Measurements from ENCODE around the gene ANO6.
"Not testable (repeated sequence)": the region's sequence is repeated elsewhere in the genome, so short reads cannot be mapped to it uniquely, and the experiment has no call there.

Gene ANO6, protein sequence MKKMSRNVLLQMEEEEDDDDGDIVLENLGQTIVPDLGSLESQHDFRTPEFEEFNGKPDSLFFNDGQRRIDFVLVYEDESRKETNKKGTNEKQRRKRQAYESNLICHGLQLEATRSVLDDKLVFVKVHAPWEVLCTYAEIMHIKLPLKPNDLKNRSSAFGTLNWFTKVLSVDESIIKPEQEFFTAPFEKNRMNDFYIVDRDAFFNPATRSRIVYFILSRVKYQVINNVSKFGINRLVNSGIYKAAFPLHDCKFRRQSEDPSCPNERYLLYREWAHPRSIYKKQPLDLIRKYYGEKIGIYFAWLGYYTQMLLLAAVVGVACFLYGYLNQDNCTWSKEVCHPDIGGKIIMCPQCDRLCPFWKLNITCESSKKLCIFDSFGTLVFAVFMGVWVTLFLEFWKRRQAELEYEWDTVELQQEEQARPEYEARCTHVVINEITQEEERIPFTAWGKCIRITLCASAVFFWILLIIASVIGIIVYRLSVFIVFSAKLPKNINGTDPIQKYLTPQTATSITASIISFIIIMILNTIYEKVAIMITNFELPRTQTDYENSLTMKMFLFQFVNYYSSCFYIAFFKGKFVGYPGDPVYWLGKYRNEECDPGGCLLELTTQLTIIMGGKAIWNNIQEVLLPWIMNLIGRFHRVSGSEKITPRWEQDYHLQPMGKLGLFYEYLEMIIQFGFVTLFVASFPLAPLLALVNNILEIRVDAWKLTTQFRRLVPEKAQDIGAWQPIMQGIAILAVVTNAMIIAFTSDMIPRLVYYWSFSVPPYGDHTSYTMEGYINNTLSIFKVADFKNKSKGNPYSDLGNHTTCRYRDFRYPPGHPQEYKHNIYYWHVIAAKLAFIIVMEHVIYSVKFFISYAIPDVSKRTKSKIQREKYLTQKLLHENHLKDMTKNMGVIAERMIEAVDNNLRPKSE

DNA sequence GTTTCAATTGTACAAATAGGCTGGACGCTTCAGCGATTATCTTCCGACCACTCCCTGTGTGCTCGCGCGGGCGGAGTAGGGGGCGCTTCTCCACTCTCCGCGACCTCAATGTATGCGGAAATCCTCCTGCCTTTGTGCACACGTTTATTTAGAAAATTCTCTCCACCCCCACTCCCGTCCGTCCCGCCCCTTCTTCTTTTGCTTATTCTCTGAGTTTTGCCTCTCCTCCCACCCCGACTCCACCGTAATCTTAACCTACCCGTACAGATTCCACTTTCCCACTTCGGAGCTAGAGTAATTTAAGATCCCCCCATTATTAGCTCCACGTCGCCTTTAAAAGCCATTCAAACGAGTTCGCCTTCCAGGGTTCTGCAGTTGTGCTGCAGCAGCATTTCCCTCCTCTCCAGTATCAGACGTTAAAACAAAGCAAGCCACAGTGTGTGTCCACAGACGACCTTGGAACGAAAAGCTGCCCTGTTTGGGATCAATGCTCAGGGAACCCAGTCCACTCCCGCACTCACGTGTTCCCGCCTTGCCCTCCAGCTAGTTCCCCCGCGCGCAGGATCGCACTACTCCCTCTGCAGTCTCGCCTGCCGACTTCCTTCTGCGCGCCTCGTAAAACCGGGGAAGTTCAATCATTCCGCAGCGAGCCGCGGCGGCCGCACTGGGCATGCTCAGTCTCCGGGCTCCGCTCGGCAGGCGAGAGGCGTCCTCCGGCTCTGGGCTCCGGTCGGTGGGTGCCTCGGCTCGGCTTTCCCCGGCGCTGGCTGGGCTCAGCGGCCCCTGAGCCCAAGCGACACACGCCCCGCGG, at the start of gene ANO6:
Gene ANO6, plus strand, starts transcription at position 677 of the 811 bp plus-strand sequence. CDS start 227 bp downstream, outside the sequence.
- peak; percentile 73 to 74 for DNase-seq

DNA sequence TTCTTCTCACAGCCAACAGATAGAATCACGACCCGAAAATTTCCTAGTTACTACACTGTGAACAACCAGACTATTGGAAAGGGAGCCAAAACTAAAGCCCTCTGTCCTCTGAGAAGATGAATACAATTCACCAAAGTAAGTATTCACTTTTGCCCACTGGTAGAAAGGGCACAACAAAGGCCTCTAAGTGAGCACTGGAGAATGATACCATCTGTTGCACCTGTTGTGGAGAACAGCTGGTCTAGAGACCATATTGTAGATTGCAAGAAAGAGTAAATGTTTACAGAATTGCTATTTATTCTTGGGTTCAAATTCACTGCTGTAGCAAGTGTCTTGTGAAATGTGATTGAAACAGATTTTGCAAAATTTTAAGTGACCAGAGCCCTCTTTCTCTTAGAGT, 46.9 kb upstream of the ANO6 start:
- DNase-seq: no peak

DNA sequence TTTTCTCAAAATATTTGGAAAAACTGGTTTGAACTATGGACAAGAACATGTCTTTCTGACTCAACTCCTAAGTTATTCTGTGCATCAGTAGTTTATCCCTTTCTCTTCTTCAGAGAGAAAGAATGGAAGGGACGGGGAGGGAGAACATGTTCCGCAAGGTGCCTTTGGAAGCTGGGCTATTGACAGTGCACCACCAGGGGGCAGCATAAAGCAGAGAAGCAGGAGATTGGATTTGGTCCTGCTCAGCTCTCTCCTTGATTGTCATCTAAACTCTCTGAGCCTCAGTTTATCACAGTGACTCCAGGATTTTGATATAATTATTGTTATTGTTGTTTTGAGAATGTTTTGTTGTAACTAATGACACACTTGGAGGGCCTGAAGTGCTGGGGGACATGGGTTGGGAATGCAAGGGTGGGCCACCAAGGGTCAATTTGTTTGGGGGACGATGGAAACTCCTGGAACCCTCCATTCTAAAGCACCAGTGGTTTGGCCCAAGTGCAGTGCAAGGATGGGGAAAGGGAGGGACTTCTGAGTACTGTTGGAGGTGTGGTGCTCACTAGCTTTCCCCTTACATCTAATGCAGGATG, 45.3 kb upstream of the ANO6 start:
- peak; percentile 74 to 80 for DNase-seq

DNA sequence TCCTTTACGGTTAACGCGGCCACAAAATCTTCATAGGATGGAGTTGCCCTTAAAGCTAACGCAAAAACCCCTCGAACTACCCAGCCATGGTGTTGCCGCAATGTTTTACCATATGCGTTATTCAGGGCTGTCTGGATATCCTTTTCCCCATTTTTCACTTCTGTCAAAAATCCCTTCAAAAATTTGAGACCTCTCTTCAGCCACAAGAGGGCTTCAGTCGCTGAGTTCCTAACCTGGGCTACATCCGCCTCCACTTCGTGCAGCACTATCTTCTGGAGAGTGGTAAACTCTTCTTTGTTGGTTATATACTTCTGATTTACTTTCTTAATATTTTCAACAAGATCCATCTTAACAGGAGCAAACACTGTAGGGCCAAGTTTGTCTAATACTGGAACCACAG, 42.6 kb upstream of the ANO6 start:
- not testable (repeated sequence) for DNase-seq

DNA sequence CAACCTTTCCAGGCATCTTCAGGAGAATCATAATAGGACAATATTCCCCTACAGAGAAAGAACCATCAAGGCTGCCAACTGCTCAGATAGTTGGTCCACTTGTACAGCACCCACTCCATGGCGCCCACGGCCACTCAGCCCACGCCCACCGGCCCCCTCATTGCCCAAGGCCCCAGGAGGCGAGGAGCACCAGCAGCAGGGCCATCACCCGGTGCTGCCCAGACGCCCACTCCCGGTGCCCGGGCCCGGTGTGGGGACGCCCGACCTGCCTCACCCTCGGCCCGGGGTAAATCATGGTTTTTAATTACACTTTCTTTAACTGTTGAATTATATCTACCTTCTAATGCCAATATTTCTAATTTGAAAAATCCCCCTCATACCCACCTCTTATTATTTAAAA, 41.3 kb upstream of the ANO6 start:
- DNase-seq: no peak

GRCh38 chr12:45178771-45179170, 37.1 kb upstream of the ANO6 start:
- no peak for DNase-seq

GRCh38 chr12:45182511-45182910, 33.4 kb upstream of the ANO6 start:
- no peak for DNase-seq

DNA sequence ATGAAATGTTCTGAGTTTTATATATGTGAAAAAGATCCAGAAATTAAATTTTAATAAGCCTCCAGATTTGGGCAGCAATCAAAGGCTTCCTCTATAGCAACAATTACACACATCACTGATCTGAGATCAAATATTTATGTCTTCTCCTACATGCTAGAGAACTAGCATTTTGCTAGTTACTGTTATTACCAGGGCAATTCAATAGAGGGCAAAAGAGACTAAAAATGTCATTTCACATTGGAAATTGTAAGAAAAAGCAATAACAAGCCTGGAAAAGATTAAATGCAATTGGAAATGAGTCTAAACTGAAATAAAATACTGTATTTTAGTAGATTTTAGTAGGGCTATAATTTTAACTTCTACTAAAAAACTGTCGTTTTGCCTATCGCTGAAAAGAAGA, 32.6 kb upstream of the ANO6 start:
- DNase-seq: no peak

DNA sequence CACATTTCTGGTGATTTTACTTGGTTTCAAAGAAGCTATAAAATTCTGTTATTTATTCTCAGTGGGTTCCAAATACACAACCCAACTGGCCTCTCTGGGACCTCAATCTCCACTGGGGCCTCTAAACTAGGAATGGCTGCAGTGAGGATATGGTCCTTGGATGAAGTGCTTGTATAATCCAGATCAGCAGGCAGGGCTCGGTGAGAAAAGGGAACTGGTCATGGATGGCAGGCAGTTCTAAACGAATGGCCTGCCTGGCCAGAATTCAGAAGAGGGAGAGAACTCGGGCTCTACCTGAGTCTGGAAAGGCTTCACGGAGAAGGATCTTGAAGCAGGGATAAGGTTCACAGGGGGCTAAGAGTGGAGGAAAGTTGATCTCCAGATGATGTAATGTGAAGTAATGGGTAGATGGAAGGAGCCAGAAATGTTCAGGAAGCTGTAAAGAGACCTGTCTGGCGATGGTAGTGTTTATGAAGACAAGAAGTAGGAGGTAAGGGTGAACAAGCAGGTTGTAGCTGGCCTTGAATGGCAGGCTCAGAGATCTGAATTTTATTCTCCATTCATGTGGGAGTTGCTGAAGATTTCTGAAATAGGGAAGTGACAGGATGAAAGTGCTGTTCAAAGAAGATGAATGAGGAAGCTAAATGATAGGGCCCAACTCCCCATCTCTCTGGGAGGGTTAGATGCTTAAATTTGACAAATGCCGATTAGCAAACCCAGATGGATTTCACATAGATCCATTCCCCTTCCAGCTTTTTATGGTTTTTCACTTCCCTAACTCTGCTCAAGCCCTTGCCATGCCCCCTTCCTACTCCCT, 31.5 kb upstream of the ANO6 start:
- no peak for DNase-seq

DNA sequence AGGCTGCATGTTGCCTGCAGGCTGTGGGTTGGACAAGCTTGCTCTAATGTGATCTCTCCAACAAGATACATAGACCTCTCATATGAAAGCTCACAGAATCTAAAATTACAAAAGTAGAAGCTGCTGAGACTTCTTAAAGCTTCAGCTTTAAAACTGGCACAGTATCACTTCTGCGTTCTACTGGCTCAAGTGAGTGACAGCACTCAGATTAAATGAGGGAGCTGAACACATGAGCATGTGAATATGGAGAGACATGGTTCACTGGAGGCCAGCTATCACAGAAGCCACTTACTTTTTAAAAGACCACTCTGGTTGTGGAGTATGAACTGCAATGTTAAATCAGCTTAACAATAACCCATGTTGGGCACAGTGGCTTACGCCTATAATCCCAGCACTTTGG, 29.1 kb upstream of the ANO6 start:
- no peak for DNase-seq

- no peak for DNase-seq
Measured at GRCh38 chr12:45189766-45190403, 26.0 kb upstream of the ANO6 start.

DNA sequence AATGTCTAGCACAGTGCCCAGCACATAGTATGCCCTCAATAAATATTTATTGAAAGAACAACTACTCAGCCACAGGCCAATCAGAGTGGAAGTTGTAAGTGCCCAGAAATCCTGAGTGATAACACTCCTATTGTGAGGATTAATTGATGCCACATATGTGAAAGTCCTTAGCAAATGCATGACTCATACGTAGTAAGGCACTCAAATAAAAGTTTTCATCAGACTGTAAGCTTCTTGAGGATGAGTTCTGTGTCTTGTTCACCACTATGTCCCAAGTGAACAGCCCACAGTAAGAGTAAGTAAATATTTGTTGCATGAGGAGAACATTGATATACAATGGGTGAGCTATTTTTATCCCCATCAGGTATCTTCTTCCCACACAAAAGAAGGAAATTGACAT, 24.7 kb upstream of the ANO6 start:
- no peak for DNase-seq

GRCh38 chr12:45192707-45193106, 23.2 kb upstream of the ANO6 start:
- no peak for DNase-seq

DNA sequence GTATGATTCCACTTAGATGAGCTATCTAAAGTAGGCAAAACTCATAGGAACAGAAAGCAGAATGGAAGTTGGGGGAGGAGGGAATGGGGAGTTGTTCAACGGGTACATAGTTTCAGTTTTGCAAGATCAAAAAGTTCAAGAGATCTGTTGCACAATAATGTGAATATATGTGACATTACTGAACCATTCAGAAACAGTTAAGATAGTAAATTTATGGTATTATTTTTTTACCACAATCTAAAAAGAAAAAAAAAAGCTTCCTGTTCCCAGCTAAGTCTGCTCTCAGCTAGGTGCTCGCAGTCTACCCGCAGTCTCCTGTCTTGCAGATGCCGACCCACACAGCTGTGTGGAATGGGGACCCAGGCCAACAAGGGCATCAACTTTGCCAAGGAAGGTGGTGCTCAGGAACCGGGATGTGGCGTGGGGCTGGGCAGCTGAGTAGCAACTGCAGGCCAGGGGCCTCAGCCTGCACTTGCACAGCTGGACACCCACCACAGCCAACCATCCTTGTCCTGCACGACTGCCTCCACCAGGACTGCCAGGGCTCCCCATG, 15.3 kb upstream of the ANO6 start:
- DNase-seq: no peak

DNA sequence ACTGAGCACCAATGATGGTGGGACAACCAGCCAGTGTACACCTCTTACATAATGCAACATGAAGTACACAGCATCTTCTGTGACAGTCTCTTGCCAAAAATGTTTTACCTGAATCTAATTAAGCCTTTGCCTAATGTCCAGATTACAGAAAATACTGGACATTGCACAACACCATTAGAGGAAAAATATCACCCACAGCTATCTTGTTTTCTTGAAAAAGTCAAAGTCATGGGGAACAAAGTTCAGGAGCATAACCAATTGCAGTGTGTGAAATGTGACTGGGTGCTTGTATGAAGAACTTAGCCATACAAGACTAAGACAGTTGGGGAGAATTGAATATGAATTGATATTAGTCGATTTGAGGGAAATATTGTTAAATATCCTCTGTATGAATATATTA, 12.1 kb upstream of the ANO6 start:
- no peak for DNase-seq

- DNase-seq: no peak
Measured at GRCh38 chr12:45204757-45205156, 11.1 kb upstream of the ANO6 start.

DNA sequence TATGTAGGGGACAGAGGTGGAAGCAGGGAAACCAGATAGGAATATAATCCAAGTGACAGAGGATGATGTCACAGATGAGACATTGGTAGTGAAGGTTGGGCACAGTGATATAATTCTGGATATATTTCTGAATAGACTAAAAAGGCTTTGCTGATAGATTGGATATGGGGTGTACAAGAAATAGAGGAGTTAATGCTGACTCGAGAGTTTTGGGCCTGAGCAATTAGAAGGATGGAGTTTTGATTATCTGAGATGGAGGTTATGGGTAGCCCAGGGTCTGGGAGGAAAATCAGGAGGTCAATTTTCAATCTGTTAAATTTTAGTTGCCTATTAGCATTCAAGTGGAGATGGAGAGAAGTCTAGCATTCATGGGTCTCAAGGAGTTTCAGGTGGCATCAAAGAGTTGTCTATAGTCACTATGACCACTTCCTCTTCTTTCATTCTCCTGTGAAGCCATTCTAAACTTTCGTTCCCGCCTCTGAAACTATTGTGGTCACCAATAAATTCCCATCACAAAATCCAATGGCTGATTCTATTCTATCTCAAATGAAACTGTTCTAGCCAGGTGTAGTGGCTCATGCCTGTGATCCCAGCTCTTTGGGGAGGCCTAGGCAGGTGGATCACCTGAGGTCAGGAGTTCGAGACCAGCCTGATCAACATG, 10.6 kb upstream of the ANO6 start:
- no peak for DNase-seq

- no peak for DNase-seq
Measured at GRCh38 chr12:45208604-45209487, 7.0 kb upstream of the ANO6 start.

GRCh38 chr12:45209784-45210183, 6.1 kb upstream of the ANO6 start:
- no peak for DNase-seq
